ENCODE measurements around the gene MRPL38. TPM values are rescaled to one million over a fixed set of nuclear protein-coding genes. Genes with fewer than 3 reads are reported as not detected.

The MRPL38 gene
- total RNA-seq, 1 experiment from 2014 or later: 33.5 TPM

DNA sequence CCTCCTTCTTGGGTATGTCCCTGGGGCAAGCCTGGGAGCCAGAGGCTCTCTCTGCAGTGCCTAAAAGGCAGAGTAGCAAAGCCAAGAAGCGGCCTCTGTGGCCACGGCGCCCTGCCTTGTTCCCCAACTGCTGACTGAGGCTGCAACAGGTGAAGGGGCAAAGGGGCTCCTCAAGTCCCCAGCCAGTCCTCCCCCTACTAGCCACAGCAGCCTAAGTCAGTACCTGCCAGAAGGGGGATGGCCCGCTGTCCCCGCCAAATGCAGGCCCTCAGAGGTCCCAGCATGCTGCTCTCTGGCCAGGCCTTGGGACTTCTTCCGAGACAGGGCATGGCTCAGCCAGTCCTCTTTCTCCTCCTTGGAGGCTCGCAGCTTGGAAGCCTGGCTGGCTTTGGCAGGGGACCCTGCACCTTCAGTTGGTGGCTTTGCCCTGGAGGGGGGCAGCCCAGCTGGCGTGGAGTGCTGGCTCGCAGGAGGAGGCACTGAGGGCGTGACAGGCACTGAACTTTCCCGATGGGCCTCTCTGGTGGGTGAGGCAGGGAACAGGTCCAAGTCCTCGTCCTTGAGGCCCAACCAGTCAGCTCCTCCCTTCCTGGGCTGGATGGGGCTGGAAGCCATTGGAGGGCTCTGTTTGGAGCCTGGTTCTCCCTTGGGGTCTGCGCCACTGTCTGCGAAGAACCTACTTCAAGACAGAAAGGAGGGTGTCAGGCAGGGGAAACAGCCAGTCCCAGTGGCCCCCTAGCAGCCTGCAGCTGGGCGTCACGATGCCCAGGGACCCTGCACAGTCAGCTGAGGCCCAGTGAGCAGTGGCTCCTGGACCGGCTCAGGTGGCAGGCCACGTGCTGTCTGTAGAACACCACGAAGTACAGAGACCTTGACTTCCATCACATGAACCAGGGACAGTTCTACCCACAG, 18.5 kb upstream of the MRPL38 start:
- no peak overlapping the region for H3K27ac ChIP-seq (ENCODE audit: low read length)
- H3K4me3 ChIP-seq (ENCODE audit: low read length): no peak overlapping the region
- no peaks in the 10 kb centered on the region for H3K9me2 ChIP-seq (replicated peaks; ENCODE audit: insufficient read depth, low read length)
- H4K20me1 ChIP-seq (ENCODE audit: insufficient read depth, low read depth, low read length): no peaks in the 10 kb centered on the region
- no peaks in the 10 kb centered on the region for H3K79me2 ChIP-seq (ENCODE audit: low read length)
- no peak for DNase-seq
- peaks cover 5% of the 10 kb centered on the region; the same call in 1 of the 2 replicates for H3K36me3 ChIP-seq (ENCODE audit: insufficient read depth, low read length)
- H3K9ac ChIP-seq (ENCODE audit: low read length): no peak overlapping the region
- no peaks in the 10 kb centered on the region for H3K27me3 ChIP-seq (ENCODE audit: low read length)
- H3K9me3 ChIP-seq (ENCODE audit: low read length): no peaks in the 10 kb centered on the region
- no peak overlapping the region for H2AFZ ChIP-seq (ENCODE audit: low read length)
- H3K4me2 ChIP-seq (ENCODE audit: low read depth, low read length, poor library complexity, severe bottlenecking): no peak overlapping the region
- no peaks in the 10 kb centered on the region for H3K4me1 ChIP-seq (ENCODE audit: low read length)

DNA sequence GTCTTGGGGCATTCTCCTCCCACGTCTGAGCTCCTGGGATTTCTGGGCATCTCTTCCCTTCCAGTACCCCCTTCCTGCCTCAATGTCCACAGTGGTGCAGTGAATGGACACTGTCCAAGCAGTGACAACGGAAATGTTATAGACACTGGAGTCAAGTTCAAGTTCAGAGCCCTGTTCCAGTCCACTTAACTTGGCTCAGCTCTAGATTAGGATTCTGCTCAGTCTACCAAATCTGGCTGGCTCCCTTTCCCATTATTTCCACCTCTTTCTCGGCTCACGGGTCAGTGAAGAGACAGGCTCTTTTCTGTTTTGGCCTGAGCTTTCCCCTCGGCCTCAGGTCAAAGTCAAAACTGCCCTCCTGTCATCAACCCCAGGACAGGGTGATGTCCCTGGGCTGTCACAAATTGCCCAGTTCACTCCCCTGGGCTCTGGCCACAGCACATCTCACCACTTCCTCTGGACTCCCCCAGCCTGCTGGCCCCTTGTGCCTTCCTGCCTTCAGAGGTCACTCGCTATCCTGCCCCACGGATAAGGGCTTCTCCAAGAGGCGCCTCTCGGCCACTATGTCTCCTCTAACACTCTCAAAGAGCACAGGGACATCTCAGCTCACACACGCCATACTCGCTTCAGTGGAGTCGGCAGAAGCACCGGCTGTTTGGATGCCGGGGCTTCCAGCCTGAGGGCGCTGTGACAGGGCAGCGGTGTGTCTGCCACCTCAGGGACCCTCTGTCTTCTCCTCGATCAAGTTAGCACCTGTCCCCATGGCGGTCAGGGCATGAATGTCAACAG, 17.7 kb upstream of the MRPL38 start:
- H3K79me2 ChIP-seq (ENCODE audit: low read length): no peaks in the 10 kb centered on the region
- no peak overlapping the region for H3K4me3 ChIP-seq (ENCODE audit: low read length)
- H3K4me2 ChIP-seq (ENCODE audit: low read depth, low read length, poor library complexity, severe bottlenecking): no peak overlapping the region
- H4K20me1 ChIP-seq (ENCODE audit: insufficient read depth, low read depth, low read length): no peaks in the 10 kb centered on the region
- no peak overlapping the region for H2AFZ ChIP-seq (ENCODE audit: low read length)
- DNase-seq: no peak
- H3K9me3 ChIP-seq (ENCODE audit: low read length): no peaks in the 10 kb centered on the region
- H3K36me3 ChIP-seq (ENCODE audit: insufficient read depth, low read length): peaks cover 5% of the 10 kb centered on the region; the same call in 1 of the 2 replicates
- H3K9ac ChIP-seq (ENCODE audit: low read length): no peak overlapping the region
- no peaks in the 10 kb centered on the region for H3K9me2 ChIP-seq (replicated peaks; ENCODE audit: insufficient read depth, low read length)
- H3K27me3 ChIP-seq (ENCODE audit: low read length): no peaks in the 10 kb centered on the region
- H3K27ac ChIP-seq (ENCODE audit: low read length): no peak overlapping the region
- no peaks in the 10 kb centered on the region for H3K4me1 ChIP-seq (ENCODE audit: low read length)

DNA sequence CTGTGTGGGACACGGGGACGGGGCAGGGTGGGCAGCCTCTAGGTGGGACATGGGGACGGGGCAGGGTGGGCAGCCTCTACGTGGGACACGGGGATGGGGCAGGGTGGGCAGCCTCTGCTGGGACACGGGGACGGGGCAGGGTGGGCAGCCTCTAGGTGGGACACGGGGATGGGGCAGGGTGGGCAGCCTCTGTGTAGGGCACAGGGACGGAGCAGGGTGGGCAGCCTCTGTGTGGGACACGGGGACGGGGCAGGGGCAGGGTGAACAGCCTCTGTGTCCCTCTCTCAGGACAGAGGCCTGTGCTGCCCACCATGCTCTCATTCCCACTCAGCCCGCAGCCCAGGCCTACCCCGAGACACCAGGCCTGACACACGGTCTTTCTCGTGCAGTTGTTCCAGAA, 16.9 kb upstream of the MRPL38 start:
- H3K27me3 ChIP-seq (ENCODE audit: low read length): no peaks in the 10 kb centered on the region
- H3K4me3 ChIP-seq (ENCODE audit: low read length): no peak overlapping the region
- H3K27ac ChIP-seq (ENCODE audit: low read length): no peak overlapping the region
- H2AFZ ChIP-seq (ENCODE audit: low read length): no peak overlapping the region
- H3K4me2 ChIP-seq (ENCODE audit: low read depth, low read length, poor library complexity, severe bottlenecking): no peak overlapping the region
- H3K79me2 ChIP-seq (ENCODE audit: low read length): no peaks in the 10 kb centered on the region
- no peaks in the 10 kb centered on the region for H4K20me1 ChIP-seq (ENCODE audit: insufficient read depth, low read depth, low read length)
- H3K36me3 ChIP-seq (ENCODE audit: insufficient read depth, low read length): peaks cover 3% of the 10 kb centered on the region; the same call in 1 of the 2 replicates
- no peaks in the 10 kb centered on the region for H3K4me1 ChIP-seq (ENCODE audit: low read length)
- H3K9ac ChIP-seq (ENCODE audit: low read length): no peak overlapping the region
- no peak for DNase-seq
- H3K9me3 ChIP-seq (ENCODE audit: low read length): no peaks in the 10 kb centered on the region
- H3K9me2 ChIP-seq (replicated peaks; ENCODE audit: insufficient read depth, low read length): no peaks in the 10 kb centered on the region

DNA sequence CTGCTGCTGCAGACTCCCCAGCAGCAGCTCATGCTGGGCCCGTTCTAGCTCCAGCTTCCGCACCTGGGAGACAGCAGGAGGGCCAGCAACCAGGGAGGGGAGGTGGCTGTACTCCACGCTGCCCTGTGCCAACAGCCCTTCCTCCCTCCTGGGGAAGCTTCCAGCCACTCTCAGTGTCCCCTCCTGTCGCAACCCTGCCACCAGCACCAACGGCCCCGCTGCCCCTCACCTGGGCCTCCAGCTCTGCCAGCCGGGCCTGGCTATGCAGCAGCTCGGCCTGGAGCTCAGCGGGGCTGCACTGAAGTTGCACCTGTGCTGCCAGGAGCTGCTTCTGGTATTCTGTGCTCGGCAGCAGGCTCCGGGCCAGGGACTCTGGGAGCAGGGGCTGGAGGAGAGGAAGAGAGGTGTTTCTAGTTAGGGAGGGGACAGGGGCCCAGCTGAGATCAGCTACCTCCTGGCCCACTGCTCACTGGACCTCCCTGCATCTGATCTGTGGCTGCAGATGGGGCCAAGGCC, 15.4 kb upstream of the MRPL38 start:
- H3K4me3 ChIP-seq (ENCODE audit: low read length): no peak overlapping the region
- no peaks in the 10 kb centered on the region for H3K79me2 ChIP-seq (ENCODE audit: low read length)
- H4K20me1 ChIP-seq (ENCODE audit: insufficient read depth, low read depth, low read length): no peaks in the 10 kb centered on the region
- H3K4me1 ChIP-seq (ENCODE audit: low read length): no peaks in the 10 kb centered on the region
- H3K9me3 ChIP-seq (ENCODE audit: low read length): no peaks in the 10 kb centered on the region
- H3K36me3 ChIP-seq (ENCODE audit: insufficient read depth, low read length): no peaks in the 10 kb centered on the region
- H3K9me2 ChIP-seq (replicated peaks; ENCODE audit: insufficient read depth, low read length): no peaks in the 10 kb centered on the region
- no peak for DNase-seq
- H3K9ac ChIP-seq (ENCODE audit: low read length): no peak overlapping the region
- H3K27ac ChIP-seq (ENCODE audit: low read length): no peak overlapping the region
- H2AFZ ChIP-seq (ENCODE audit: low read length): no peak overlapping the region
- no peak overlapping the region for H3K4me2 ChIP-seq (ENCODE audit: low read depth, low read length, poor library complexity, severe bottlenecking)
- no peaks in the 10 kb centered on the region for H3K27me3 ChIP-seq (ENCODE audit: low read length)

DNA sequence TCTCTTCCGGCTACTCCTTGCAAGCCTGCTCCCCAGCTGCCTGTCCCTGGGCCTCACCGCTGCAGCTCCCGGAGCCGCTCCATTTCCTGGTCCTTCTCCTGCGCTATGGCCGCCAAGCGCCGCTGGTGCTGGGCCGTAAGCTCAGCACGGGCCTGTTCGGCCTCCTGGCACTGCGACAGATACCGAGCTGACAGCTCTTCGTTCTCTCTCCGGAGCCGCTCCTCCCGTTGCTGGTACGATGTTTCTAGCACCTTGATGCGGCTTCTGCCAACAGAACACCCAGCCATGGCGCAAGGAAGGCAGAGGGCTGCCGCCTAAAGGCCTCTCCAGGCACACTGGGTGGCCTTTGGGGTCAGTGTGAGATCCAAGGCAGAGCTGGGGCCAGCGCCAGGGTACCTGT, 14.9 kb upstream of the MRPL38 start:
- H3K27ac ChIP-seq (ENCODE audit: low read length): no peak overlapping the region
- no peak overlapping the region for H3K4me3 ChIP-seq (ENCODE audit: low read length)
- H3K9me2 ChIP-seq (replicated peaks; ENCODE audit: insufficient read depth, low read length): no peaks in the 10 kb centered on the region
- H4K20me1 ChIP-seq (ENCODE audit: insufficient read depth, low read depth, low read length): no peaks in the 10 kb centered on the region
- no peaks in the 10 kb centered on the region for H3K36me3 ChIP-seq (ENCODE audit: insufficient read depth, low read length)
- H2AFZ ChIP-seq (ENCODE audit: low read length): no peak overlapping the region
- no peak for DNase-seq
- no peaks in the 10 kb centered on the region for H3K79me2 ChIP-seq (ENCODE audit: low read length)
- H3K9me3 ChIP-seq (ENCODE audit: low read length): no peaks in the 10 kb centered on the region
- no peaks in the 10 kb centered on the region for H3K4me1 ChIP-seq (ENCODE audit: low read length)
- no peak overlapping the region for H3K9ac ChIP-seq (ENCODE audit: low read length)
- no peaks in the 10 kb centered on the region for H3K27me3 ChIP-seq (ENCODE audit: low read length)
- H3K4me2 ChIP-seq (ENCODE audit: low read depth, low read length, poor library complexity, severe bottlenecking): no peak overlapping the region

DNA sequence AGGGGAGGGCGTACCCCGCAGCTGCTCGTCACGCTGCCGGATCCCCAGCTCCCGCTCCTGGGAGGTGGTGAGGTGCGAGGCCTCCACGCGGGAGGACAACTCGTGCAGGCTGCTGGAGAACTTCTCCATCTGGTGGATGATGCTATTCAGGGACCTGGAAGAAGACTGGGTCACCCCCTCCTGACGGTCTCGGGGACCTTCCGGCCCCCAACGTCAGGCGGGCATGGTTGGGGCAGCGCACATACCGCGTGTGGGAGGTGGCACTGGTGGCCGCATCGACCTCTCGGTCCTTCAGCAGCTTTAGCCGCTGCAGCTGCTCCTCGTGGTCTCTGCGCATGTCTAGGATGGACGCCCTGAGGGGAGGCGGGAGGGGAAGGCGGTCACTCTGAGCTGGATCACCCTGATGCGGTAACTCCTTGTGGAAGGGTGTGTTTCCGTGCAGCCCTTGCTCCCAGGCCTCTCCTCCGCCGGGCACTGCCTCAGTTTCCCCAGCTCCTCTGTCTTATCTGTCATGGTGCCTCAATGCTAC, 13.3 kb upstream of the MRPL38 start:
- no peak overlapping the region for H3K4me3 ChIP-seq (ENCODE audit: low read length)

DNA sequence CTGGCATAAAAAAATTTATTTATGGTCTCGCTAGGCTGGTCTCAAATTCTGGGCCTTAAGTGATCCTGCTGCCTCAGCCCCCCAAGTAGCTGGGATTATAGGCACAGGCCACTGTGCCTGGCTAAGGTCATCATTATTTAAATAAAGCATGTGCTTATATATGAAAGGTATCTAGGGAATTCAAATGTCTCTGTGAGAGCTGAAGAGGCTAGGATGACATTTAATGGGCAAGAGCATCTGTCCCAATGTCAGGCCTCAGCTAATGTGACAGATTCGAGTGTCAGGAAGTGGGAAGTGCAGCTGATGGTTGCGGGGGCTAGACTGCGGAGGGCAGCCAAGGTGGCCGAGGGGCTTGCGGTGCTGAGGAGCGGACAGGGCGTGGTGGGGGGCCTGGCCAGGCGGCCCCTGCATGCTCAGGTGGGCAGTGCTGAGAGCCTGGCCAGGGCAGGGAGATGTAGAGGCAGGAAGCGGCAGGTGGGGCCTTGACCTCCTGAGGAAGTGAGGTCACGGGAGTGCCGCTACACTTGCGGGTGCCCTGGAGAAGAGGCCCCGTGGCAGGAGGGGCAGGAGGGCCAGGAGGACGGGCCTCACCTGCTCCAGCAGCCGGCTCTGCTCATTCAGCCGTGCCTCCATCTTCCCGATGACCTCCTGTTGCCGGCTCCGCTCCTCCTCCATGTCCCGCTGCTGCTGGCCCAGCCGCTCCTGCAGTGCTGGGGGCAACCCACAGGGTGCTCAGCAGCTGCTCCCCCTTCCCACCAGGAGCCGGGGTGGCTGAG, 12.6 kb upstream of the MRPL38 start:
- no peak for DNase-seq
- no peaks in the 10 kb centered on the region for H3K9me3 ChIP-seq (ENCODE audit: low read length)
- H3K27ac ChIP-seq (ENCODE audit: low read length): no peak overlapping the region

More for the DNA sequence above, 13.3 kb upstream of the MRPL38 start:
- Histone ChIP-seq H3K27ac (ENCODE audit: low read length) (no peak overlapping the region), H3K9ac (ENCODE audit: low read length) (no peak overlapping the region), H3K36me3 (ENCODE audit: insufficient read depth, low read length) (no peaks in the 10 kb centered on the region), H3K4me2 (ENCODE audit: low read depth, low read length, poor library complexity, severe bottlenecking) (no peak overlapping the region), H3K79me2 (ENCODE audit: low read length) (no peaks in the 10 kb centered on the region), H4K20me1 (ENCODE audit: insufficient read depth, low read depth, low read length) (no peaks in the 10 kb centered on the region), H3K4me1 (ENCODE audit: low read length) (no peaks in the 10 kb centered on the region), H3K9me3 (ENCODE audit: low read length) (no peaks in the 10 kb centered on the region), H2AFZ (ENCODE audit: low read length) (no peak overlapping the region), H3K27me3 (ENCODE audit: low read length) (no peaks in the 10 kb centered on the region), H3K9me2 (replicated peaks; ENCODE audit: insufficient read depth, low read length) (no peaks in the 10 kb centered on the region)
- no peak for DNase-seq

More for the DNA sequence above, 12.6 kb upstream of the MRPL38 start:
- Histone ChIP-seq H4K20me1 (ENCODE audit: insufficient read depth, low read depth, low read length) (no peaks in the 10 kb centered on the region), H3K4me2 (ENCODE audit: low read depth, low read length, poor library complexity, severe bottlenecking) (no peak overlapping the region), H3K27me3 (ENCODE audit: low read length) (no peaks in the 10 kb centered on the region), H3K36me3 (ENCODE audit: insufficient read depth, low read length) (no peaks in the 10 kb centered on the region), H3K9me2 (replicated peaks; ENCODE audit: insufficient read depth, low read length) (no peaks in the 10 kb centered on the region), H3K9ac (ENCODE audit: low read length) (no peak overlapping the region), H2AFZ (ENCODE audit: low read length) (no peak overlapping the region), H3K79me2 (ENCODE audit: low read length) (no peaks in the 10 kb centered on the region), H3K4me1 (ENCODE audit: low read length) (peaks cover 2% of the 10 kb centered on the region), H3K4me3 (ENCODE audit: low read length) (no peak overlapping the region)
